Measurements from ENCODE around the gene GFOD1.
"Not testable (repeated sequence)": the region's sequence is repeated elsewhere in the genome, so short reads cannot be mapped to it uniquely, and the experiment has no call there.

Gene GFOD1

DNA sequence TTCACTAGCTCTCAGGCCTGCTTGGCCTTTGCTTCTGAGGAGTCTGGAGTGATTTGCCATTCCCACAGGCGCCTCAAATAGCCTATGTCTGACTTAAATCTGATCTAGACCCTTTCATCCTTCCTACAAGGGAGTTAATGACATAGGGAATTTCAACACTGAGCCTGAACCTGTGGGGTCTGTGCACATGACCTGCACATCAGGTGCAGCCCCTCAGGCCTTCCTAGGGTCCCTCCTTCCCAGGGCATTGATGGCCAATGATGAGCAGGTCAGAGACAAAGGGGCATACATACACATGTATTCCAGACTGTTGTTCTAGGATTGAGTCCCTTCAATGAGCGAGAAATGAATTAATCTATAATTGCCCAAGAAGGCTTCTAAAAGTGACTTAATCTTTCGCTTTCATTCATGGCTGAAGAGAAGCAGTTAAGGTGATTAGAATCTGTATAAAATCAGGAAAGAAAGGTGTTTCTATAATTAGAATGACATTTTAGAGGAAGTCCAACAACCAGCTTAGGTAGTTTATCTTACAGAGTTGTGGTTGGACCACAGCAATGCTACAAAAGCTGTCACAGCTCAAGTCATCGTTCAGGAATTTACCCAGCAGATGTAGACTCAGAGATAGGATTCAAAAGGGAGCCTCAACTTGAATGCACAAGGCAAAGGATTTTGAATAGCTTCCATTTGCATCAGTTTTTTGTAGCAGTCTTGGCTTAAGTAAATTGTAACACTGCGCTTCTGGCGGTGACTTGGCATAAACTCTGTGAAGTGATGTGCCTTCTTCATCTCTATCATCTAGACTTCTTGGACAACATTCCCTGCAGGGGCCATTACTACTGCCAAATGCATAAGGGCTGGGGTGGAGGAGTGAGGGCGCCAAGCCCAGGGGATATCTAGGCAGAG, 132.1 kb downstream of the GFOD1 start:
- peak; percentile 93 to 94 for DNase-seq (ENCODE audit: low read depth in 2 of 2)

DNA sequence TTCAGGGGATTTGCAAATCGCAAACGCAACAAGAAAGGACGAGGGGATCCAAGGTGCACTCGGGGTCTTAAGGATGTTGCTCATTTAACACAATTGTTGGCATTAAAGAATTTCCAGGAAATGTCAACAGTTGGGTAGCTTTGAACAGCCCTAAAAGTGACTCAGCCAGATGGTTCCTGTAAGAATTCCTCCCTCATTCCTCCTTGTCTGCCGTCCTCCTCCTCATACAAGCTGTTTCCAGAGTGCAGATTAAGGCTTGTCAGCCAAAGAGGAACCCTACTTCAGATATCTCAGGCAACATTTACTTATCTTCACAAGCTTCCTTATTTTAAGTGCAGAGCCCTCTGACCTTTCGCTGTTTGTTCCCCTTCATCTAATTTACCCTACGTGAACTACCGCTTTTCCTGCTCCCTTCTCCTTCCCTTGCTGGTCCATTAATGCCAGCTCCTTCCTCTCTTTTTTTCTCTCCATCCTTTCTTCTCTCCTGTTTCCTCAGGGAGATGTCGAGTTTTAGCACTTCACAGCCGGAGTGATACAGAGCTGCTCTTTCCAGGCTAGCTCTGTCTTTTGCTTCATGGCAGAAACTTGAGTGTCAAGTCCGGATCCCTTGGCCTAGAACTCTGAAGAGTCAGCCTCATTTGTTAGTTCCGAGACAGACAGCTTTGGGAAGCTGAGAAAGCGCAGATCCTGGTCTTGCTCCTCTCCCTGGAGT, 132.9 kb downstream of the GFOD1 start:
- DNase-seq (ENCODE audit: low read depth in 2 of 2) = peak; percentile 56 to 58

DNA sequence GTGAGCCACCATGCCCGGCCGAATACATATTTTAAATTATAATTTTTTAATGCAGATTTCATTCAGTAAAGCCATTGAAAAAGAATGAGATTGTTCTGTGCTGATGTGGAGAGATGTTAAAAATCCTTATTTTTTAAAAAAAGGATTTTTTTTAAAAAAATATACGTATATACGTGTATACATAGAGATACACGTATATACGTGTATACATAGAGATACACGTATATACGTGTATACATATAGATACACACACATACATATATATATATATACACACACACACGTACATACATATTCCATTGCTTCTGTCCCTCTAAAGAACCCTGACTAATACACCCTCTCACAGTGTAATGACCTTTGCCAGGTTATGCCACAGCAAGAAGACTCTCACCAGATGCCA, 135.2 kb downstream of the GFOD1 start:
- DNase-seq (ENCODE audit: low read depth in 2 of 2) = no peak

DNA sequence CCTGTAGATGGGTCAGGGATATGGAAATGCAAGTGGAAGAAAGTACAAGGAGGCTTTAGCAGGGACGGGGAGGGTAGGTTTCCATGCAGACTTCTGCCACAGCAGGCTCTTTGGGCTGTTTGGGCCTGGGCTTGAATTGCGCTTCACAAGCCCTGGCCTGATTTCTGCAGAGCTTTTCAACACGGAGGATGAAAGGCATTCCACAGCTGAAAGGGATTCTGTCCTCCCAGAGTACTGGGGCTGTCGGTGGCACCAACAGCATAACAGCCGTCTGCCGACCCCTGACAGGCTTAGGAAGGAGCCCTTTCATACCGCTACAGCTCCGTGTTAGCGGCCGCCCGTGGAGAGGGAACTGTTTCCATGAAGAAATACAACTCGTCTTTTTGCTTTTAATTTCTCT, 136.1 kb downstream of the GFOD1 start:
- DNase-seq (ENCODE audit: low read depth in 2 of 2) = no peak

DNA sequence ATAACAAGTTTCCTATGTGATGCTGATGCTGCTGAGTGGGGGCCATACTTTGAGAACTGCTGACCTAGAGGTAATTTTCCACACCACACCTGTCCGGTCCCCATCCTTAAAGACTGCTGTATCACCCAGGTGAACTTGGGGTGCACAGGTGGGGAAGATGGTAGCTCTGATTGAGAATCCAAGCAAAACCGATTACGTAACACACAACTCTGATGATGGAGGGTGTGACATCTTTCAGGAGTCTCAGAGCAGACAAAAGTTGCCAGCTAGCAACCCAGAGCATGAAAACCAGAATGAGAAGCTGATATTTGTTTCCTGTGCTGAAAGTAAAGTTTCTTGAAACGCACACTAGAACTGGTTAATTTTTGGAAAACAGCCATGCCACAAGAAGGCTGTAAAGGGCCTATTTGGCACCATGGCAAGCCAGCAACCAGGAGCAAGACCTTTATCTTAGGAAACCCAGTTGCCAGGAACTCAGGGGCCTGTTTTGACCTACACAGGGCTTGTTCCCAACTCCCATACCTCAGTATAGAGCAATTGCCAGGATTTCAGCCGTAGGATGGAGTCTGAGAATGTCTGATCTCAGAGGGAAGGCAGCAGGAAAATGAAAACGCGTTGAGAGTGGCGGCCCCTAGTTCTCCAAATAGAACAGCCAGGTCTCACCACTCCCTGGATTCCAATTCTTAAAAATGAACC, 137.4 kb downstream of the GFOD1 start:
- DNase-seq (ENCODE audit: low read depth in 2 of 2) = no peak

DNA sequence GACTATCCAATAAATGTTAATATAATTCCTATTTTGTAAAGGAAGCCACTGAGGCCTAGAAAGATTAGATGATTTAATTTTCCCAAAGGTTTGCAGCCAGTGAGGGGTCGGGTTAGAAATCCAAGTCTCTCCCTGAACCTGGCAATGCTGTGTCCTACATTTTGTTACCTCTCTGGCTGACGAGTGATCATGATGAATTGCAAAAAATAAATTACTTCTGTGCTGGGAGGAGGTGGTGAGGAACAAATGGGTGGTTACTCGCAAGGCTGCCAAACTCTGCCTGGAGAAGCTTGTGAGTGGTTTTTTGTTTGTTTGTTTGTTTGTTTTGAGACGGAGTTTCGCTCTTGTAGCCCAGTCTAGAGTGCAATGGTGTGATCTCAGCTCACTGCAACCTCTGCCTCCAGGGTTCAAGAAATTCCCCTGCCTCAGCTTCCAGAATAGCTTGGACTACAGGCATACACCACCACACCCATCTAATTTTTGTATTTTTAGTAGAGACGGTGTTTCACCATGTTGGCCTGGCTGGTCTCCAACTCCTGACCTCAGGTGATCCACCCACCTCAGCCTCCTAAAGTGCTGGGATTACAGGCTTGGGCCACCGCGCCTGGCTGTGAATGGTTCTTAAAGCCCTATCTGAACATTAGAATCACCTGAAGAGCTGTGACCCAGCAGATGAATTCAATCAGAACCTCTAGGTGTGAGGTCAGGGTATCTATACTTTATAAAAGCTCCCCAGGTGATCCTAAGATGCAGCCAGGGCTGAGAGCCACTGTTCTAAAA, 138.9 kb downstream of the GFOD1 start:
- no peak for DNase-seq (ENCODE audit: low read depth in 2 of 2)

DNA sequence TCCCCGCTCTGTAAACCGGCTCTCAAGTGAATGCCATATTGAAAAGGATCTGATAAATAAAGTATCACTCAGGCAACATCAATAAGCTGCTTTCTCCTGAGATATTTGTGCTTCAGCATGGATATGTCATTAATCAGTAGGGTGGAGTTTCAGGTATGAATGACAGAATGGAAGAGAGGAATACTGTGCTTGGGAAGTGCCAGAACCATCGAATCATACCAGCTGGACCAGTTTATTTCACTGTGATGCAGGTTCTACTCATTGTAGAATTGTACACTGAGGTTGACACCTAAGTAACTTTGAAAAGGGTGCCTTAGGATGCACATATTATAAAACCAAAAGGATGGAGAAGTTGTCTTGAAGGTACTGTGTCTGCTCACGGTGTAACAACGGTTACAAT, 141.2 kb downstream of the GFOD1 start:
- DNase-seq (ENCODE audit: low read depth in 2 of 2) = no peak

DNA sequence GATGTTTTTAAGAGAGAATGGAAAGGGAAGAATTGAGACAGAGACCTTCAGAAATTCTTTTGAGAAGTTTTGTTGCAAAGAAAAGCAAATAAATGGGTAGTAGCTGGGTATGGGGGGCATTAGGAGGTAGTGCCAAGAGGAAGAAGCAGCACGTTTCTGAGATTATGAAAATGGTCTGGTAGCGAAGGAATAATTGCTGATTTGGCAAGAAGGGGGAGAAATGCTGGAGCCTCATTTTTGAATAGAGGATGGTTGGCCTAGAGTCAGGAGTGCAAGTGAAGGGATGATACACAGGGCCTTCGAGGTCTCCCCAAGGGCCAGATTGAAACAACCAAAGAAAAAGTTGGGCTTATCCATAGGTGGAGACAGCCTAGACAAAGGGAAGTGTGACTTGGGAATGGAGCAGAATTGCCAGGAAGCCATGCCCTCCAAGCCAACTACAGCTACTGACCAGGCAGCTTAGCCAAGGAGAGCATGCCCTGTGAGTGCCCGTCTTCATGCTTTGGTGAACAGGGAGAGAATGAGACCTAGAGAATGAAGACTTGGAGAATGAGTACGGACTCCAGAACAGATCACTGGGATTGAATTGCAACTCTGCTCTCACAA, 144.9 kb downstream of the GFOD1 start:
- DNase-seq (ENCODE audit: low read depth in 2 of 2) = no peak

DNA sequence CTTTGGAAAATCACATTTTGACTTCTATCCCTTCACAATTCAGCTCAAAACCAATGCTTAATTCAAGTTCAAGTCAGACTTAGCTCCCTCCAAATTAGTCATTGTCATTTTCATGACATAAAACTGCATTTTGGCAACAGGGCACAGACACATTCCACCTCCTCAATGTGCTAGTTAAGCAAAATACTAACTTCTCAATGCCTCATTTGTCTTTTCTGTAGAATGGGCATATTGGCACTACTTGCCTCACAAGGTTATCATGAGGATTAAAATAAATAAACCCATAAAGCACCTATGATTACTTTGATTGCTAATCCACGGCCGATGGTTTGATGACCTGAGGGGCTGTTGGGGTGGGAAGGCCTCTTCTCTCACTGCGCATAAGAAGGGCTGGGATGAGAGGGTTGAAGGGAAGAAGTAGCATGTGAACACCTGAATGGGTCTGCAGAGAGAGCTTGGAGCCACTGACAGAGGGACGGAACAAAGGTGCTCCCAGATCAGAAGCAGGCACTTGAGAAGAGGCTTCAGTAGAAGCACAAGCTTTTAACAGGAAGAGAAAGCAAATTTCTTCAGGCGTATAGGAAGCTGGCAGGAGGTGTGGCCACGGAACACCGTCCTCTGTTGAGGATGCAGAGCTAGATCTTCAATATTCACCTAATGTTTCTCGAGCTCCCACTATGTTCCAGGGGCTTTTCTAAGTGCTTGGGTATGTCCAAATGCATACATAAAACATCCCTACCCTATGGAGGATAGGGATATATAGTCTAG, 147.4 kb downstream of the GFOD1 start:
- DNase-seq (ENCODE audit: low read depth in 2 of 2) = no peak

DNA sequence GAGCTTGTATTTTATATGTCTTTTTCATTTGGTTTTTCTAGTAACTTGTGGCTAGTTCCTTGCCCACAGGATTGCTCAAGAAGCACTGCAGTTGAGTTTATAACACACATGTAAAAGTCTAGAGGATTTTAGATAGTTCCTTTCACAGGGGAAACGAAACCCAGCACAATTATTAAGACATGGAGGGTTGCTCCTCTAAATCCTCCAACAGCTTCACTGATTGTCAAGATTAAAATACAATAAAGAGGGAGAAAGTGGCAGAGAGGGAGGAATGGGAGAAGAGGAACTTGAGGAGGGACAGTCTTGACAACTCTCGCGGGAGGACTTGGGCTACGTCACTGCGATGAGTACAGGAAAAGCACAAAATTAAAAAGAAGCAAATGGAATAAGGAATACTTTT, 149.4 kb downstream of the GFOD1 start:
- no peak for DNase-seq (ENCODE audit: low read depth in 2 of 2)

DNA sequence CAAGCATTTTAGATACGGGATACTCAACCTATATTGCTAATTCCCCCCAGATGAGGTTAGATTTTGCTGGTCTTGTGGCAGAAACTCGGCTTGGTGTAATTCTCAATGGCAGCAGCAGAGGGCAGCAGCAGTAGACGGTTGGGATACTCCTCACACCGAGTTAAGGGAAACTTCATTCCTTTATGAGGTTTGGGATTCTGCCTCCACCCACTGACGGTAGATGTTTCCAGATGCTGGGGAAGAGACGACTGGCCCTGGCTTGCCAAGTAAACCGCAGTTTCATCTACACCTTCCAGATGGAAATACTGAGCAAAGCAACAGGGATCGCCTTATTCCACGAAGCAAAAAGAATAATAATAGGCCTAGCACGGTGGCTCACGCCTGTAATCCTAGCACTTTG, 150.8 kb downstream of the GFOD1 start:
- peak; percentile 93 to 94 for DNase-seq (ENCODE audit: low read depth in 2 of 2)

DNA sequence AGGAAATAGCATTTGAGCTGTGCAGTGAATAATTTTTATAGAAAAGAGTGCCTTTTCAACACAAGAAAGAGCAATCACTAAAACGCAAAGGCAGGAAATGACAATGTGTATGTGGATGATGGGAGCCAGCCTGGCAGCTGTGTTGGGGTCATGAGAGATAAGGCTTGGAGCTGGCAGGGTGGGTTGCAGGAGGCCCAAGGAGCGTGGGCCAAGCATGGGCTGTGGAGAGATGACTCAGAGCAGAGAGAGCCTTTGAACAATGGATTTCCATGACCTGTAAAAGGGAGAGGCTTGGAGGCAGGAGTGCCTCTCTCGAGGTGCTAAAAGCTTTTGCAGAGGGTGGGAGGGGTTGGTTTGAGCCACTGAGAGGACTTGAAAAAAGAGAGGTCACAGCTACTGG, 152.4 kb downstream of the GFOD1 start:
- no peak for DNase-seq (ENCODE audit: low read depth in 2 of 2)

DNA sequence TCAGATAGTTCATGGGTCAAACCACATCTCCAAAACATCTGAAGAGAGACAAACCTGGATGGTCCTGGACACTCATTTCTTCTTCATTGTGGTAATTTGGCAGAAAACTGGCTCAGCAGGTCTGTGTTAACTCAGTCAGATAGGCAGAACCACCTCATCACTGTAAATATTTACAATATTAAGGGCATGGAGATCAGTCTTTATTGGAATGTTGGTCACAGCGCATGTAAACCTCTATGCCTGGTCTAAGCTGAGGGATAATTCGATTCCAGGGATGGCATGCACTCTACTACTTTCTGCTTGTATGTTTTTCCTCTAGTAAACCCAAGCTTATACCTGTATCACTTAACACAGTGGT, 155.1 kb downstream of the GFOD1 start:
- no peak for DNase-seq (ENCODE audit: low read depth in 2 of 2)

DNA sequence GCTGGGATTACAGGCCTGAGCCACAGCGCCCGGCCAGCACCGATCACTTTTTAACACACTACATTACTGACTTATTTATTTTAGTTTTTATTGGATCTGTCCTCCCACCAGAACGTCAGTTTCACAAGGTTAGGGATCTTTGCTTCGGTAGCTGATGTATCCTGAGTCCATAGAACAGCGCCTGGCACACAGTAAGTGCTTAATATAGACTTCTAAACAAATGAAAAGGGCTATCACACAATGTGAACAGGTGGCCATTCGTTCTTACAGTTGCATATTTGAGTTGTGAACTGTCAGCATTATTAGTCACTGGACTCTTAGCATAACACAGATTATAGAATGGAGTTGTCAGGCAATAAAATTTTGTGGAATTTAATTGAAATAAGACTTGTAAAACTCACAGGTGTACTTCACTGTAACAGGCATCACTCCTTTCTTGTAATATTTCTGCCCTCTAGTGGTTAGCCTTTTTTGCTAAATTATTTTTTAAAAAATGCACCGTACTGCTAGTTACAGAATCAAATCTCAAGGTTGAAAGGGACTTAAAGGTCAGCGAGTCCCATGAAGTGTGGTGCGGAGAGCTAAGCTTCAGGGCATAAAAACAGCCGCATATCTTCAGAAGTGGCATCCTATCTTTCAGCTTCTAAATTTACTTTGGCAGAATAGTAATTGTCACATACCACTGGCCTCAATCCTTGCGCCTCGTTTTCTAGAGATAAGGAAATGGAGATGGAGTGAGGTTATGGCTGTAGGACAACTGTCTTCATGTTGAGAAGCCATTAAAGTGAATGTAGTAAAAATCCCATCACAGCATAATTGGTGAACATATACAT, 155.7 kb downstream of the GFOD1 start:
- no peak for DNase-seq (ENCODE audit: low read depth in 2 of 2)

DNA sequence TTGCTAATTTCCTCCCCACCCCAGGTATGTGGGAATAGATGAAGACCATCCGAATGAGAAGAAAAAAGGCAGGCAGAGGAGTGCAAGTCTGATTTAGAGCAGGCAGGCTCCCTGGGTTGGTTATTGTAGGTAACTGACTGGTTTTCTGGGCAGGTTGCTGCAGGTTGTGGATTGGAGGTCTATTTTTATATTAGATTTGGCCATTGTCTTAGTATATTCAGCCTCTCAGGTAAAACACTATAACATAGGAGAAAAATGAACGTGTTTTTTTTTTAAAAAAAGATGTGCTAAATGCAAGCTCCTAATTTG, 158.6 kb downstream of the GFOD1 start:
- no peak for DNase-seq (ENCODE audit: low read depth in 2 of 2)

DNA sequence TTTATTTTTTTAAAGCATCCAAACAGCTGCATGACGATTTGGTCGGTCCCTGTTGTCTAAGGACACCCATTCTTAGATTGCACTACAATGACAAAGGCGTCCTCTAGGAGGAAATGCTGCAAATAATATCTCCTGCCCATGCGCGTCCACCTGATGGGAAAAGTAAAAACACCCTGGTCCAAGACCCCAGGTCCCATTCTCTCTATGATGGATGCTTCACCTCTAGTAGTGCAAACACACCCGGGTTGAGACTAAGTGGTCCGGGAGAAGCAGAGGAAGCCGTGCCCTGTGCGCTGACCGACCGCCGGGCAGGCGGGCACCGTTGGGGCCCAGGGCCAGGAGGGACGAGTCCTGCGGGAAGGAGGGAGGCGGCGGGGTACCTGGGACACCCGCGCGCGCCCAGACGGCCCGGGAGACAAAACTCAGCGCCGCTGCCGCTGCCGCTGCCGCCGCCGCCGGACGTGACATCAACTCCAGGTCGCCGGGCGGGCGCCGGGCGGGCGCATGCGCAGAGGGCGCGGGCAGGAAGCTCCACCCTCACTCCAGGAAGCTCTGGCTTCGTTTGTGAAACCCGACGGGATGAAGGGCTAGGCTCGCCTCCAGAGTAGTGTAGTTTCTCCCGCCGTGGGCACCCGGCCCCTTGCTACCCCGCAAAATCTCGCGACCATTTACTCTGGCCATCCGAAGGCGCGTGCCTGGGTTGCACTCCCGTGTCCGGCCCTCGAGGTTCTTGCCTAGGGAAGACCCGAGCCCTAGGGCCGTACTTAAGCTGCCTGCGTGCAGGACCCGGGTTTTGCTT, 159.1 kb downstream of the GFOD1 start, which contains the start of gene TBC1D7:
Gene TBC1D7, minus strand, starts transcription at position 462 of the 799 bp plus-strand sequence. CDS start 1,639 bp downstream, outside the sequence.
- DNase-seq (ENCODE audit: low read depth in 2 of 2) = peak; percentile 69 to 76

DNA sequence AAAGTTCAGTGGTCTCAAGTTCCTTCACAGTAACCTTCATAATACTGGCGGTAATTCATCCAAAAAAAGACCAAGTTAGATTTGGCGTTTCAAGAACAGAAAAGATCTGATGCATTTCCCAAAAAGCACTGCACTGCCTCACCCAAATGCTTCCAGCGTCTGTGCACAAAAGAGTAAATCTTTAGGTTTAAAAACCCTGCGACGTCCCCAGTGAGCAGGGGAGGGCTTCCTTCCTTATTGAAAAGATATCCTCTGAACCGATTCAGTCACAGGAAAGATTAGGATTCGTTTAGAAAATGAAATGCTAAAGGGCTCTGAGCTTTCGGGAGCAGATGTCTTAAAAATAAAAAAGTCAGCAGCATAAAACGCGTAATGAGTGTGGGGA, 159.7 kb downstream of the GFOD1 start:
- DNase-seq (ENCODE audit: low read depth in 2 of 2) = no peak

DNA sequence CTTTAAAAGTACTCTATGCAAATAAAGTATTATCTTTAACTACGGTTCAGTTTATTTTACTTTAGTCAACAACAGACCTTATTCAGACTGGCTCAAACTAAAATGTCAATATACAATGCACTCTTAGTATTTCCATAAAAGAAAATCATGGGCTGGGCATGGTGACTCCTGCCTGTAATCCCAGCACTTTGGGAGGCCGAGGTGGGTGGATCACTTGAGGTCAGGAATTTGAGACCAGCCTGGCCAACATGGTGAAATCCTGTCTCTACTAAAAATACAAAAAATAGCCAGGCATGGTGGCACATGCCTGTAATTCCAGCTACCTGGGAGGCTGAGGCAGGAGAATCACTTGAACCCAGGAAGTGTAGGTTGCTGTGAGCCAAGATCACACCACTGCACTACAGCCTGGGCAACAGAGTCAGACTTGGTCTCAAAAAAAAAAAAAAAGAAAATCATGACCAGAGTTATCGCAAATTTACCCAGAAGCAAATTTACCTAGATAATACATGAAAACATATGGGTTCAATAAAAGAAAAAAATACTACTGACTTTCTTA, 161.3 kb downstream of the GFOD1 start:
- DNase-seq (ENCODE audit: low read depth in 2 of 2) = not testable (repeated sequence)

Data from fibroblast of skin of left biceps (primary cell).